Choroid plexus epithelial cell (primary cell): ENCODE data around the gene INTS11.

Experiments used
- DNase-seq: peaks from one replicate; pipeline ENCODE4 v3.0.0-alpha.2; 2010; ENCODE audit warnings: low read depth
- H3K4me3 ChIP-seq: 2 replicates; pipeline ENCODE4 v1.5.1; 2011; ENCODE audit warnings: low read depth, mild to moderate bottlenecking, control low read depth, low read length, moderate library complexity
- TF ChIP-seq, protein P1 (sequence below): conservative IDR thresholded peaks from 2 replicates; pipeline ENCODE4 v1.5.1; 2011; ENCODE audit warnings: low read depth, mild to moderate bottlenecking, control low read depth, inconsistent platforms, low read length, moderate library complexity

The INTS11 gene

DNA sequence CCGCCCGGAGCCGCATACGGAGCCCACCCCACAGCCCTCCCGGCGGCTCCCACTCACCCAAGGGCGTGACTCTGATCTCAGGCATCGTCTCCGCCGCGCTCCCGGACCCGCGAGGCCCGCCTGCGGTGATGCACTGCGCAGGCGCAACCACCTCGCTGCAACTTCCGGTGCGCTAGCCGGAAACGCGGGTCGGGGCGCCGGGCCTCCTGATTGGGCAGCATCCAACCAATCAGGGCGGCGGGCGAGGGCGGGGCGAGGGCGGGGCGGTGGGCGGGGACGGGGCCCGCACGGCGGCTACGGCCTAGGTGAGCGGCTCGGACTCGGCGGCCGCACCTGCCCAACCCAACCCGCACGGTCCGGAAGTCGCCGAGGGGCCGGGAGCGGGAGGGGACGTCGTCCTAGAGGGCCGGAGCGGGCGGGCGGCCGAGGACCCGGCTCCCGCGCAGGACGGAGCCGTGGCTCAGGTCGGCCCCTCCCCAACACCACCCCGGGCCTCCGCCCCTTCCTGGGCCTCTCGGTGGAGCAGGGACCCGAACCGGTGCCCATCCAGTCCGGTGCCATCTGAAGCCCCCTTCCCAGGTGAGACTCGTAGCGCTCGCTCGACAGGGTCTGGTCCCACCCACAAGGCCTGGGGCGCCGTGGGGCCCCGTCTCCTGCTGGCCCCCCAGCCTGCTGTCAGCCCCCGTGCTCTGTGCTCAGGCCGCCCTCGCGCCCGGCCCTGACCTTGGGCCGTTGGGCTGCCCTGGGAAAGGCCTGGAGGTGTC, at the start of gene INTS11, which contains the start of gene CPTP:
TSS of gene INTS11 (minus strand) at position 137 of the 764 bp plus-strand sequence. CDS start at position 85, 52 bp downstream.
TSS of gene CPTP (plus strand) at position 279 of the 764 bp plus-strand sequence. CDS start 2,109 bp downstream, outside the sequence.
- TF ChIP-seq, protein P1, sequence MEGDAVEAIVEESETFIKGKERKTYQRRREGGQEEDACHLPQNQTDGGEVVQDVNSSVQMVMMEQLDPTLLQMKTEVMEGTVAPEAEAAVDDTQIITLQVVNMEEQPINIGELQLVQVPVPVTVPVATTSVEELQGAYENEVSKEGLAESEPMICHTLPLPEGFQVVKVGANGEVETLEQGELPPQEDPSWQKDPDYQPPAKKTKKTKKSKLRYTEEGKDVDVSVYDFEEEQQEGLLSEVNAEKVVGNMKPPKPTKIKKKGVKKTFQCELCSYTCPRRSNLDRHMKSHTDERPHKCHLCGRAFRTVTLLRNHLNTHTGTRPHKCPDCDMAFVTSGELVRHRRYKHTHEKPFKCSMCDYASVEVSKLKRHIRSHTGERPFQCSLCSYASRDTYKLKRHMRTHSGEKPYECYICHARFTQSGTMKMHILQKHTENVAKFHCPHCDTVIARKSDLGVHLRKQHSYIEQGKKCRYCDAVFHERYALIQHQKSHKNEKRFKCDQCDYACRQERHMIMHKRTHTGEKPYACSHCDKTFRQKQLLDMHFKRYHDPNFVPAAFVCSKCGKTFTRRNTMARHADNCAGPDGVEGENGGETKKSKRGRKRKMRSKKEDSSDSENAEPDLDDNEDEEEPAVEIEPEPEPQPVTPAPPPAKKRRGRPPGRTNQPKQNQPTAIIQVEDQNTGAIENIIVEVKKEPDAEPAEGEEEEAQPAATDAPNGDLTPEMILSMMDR = no peak
- H3K4me3 ChIP-seq = peak within 1 kb of the TSS; percentile 88
- peak; percentile 92 for DNase-seq

DNA sequence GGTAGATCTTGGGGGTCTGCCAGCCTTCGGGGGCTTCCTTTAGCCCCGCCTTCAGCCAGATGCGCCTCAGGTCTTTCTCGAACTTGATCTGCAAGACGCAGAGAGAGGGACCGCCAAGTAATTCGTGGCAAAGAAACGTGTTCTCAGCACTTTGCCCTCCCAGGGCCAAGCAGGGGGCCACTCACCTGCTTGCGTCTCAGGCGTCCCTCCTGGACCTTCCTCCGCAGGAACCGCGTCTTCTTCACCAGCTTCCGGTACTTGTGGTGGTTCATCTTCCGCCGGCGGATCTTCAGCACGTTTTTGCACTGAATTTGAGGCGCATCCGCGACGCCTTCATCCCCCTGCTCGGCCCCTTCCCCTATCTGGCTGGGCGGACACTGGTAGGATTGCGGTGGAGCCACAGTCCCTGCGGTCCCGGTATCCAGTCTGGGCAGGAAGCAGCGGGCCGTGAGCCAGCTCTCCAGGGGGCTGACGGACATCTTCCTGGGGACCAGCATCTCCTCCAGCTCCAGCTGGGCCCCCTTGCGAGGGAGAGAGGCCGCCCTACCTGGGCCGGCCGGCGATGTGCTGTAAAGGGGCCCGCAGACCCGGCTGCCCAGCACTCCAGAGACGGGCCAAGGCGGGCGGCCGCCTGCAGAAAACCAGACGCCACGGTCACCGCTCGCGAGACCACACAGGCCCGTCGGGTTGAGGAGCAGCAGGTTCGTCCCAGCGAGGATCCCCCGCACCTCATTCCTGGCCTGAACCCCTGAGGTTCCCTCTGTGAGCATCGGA, 49.5 kb upstream of the INTS11 start:
- peak overlapping the region; percentile 85 for H3K4me3 ChIP-seq
- no peak for DNase-seq
- TF ChIP-seq, protein P1 = no peak

DNA sequence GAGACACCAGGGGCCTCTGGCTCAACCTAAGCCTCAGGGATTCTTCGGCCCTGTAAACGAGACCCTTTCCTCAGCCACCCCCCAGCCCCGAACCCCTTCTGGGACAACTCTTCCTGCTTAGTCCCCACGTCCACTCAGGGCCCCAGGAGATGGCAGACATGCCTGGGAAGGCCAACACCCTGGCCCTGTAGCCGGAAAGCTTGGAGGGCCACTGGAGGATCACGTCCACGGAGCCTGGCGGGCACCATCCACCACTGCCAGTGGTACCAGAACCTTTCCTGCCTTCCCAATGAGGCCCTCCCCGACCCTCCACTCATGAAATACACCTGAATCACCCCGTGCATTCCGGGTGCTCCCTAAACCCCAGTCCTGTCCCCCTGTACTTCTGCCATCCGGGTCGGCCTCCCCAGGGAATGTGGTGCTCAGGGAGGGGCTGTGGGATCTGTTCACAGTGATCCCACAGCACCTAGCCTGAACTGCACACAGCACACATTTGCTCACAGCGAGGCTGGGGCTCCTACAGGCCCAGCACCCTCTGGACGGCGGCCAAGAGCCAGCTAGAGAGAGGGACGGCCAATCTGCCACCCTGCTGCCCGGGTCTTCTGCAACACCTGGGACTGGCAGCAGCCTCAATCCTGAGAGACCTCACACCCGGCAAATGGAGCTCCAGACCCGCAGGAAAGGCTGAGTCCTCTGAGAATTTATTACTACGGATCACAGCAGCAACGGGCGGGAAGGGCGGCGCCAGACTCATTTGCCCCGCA, 48.8 kb upstream of the INTS11 start:
- no peak for DNase-seq
- H3K4me3 ChIP-seq = peak overlapping the region; percentile 2
- TF ChIP-seq, protein P1 = no peak

DNA sequence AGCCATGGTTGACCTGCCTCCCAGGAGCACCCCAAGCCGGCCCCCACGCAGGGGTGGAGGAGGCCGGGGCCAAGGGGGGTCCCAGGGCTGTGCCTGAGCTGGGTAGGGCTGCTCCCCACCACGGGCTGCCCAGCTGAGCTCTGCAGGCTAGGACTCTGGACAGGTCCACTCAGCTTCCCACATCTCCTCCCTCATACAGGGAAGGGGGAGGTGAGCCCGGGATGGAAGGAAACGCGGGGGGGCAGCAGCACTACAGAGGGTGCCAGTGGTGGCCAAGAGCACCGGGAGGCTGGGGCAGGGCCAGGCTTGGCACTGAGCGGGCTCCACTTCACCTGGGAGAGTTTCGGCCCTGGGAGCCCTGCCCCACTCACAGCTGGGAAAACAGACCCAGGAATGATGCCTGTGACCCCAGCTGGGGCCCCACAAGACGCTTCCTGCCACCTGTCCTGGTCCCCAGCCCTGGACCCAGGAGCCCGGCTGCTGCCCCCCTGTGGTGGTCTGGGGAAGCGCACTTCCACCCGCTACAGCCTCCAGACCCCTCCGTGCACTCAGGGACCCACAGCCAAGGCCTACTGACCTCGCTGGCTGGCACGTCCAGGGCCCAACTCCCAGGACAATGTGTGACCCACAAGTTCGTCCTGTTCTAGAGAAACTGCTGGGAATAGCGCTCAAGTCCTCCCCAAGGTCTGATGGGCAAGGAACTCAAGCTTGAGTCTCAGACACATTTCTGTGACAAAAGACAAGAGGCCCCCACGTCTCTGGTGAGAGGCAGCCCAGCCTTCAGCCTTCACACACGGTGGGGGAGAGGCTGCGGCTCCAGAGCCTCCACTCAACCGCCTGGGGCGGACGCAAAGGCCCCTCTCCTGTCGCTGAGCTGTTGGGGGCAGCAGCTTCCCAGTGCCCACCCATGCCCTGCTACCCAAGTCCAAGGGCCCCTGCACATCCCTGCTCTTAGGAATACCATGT, 47.6 kb upstream of the INTS11 start:
- DNase-seq = peak; percentile 49
- H3K4me3 ChIP-seq = no peak overlapping the region
- TF ChIP-seq, protein P1 = peak; percentile 90

DNA sequence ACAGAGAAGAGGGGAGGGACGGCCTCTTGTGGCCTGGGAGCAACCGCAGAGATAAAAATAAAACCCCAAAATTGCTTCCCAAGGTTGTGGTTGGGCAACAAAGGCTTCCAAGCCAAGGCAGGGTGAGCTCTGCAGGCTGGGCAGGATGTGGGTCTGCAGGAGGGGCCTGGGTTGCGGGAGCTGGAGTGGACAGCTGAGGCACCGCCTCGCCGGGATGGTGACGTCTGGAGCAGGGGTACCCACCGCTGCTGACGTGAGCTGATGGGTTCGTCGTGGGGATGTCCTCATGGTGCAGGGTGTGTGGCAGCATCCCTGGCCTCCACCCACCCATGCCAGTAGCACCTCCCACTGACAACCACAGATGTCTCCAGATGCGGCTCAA, 46.9 kb upstream of the INTS11 start:
- DNase-seq = no peak
- TF ChIP-seq, protein P1 = no peak
- H3K4me3 ChIP-seq = no peak overlapping the region
